ENCODE results near the gene TOR1B.

- TF ChIP-seq CTCF (IDR thresholded peaks at IDR 0.05) = no peak
- TF ChIP-seq POLR2A (IDR thresholded peaks at IDR 0.05) = no peak
These were observed 25.2 kb upstream of the TOR1B start for GRCh38 chr9:129777769-129778130.

Measured in lower leg skin (tissue), 3 donors.